Transverse colon (tissue), 4 donors: ENCODE measurements around the gene PLXNA2. TPM values are rescaled to one million over a fixed set of nuclear protein-coding genes. Genes with fewer than 3 reads are reported as not detected.

Experiments
- DNase-seq: peaks from one replicate; pipeline ENCODE4 v3.0.0-alpha.2; 2019
- H3K27ac ChIP-seq, 4 donors: fragments of 200-600 bp; sonication (generic); 2 replicates each; pipeline ENCODE4 v1.5.1; 2016 to 2018; ENCODE audit warnings: inconsistent platforms in 4 of 4
- H3K27me3 ChIP-seq: fragments of 200-600 bp; sonication (generic); 2 replicates; pipeline ENCODE4 v1.5.1; 2017; ENCODE audit warnings: inconsistent platforms
- H3K36me3 ChIP-seq, 4 donors: fragments of 200-600 bp; sonication (generic); 2 replicates each; pipeline ENCODE4 v1.5.1; 2017 to 2019; ENCODE audit warnings: inconsistent platforms in 4 of 4
- H3K4me1 ChIP-seq, 4 donors: fragments of 200-600 bp; sonication (generic); 2 replicates each; pipeline ENCODE4 v1.5.1; 2017 to 2020; ENCODE audit warnings: inconsistent platforms in 4 of 4
- H3K4me3 ChIP-seq, 4 donors: fragments of 200-600 bp; sonication (generic); 1 replicate in 1 of 4; 2 replicates in 3 of 4; pipeline versions ENCODE4 v1.5.1 to v1.6.1; 2017 to 2019; ENCODE audit warnings: inconsistent platforms in 4 of 4
- H3K9me3 ChIP-seq, 2 donors: fragments of 200-600 bp; sonication (generic); 2 replicates each; pipeline ENCODE4 v1.5.1; 2017 to 2019; ENCODE audit warnings: inconsistent platforms in 2 of 2
- EP300 ChIP-seq: sonication (generic); formaldehyde crosslinking; IDR thresholded peaks from one replicate; pipeline ENCODE4 v1.6.1; 2017; ENCODE audit warnings: antibody characterized with exemption, low read depth
- POLR2A ChIP-seq: fragments of 450-650 bp; IDR thresholded peaks from one replicate; pipeline ENCODE4 v1.6.1; 2016; ENCODE audit warnings: antibody characterized with exemption, mild to moderate bottlenecking, moderate library complexity
- POLR2AphosphoS5 ChIP-seq, 3 donors: sonication (generic); formaldehyde crosslinking; IDR thresholded peaks; one replicate each; pipeline ENCODE4 v1.6.1; 2016; ENCODE audit warnings: antibody characterized with exemption in 3 of 3
- WGBS, 2 donors: methylation state at CpG; one replicate each; pipeline ENCODE4 v1.1.5; 2018; ENCODE audit warnings: low coverage in 1 of 2; 5-methylcytosine and 5-hydroxymethylcytosine counted together
- in situ Hi-C, 4 donors: fragments of 200-750 bp; cut with MboI; loops; one replicate each; pipeline versions ENCODE4 v1.15.0 to v1.15.1; 2017; ENCODE audit warnings: low sequenced_read_pairs in 3 of 4, low pct_ligation_motif_present in 1 of 4, low pct_unique_long_range_greater_than_20kb in 1 of 4
- intact Hi-C: fragments of 100-400 bp; cut with DNase I; formaldehyde crosslinking; loops from one replicate; pipeline ENCODE4 v1.15.1; 2023; ENCODE audit warnings: low total_unique reads
- total RNA-seq, 4 donors: library from RNA; depleted of rRNA; stranded (reverse); fragments of >200 nt; gene quantifications; one replicate each; pipeline ENCODE4 v1.1.0, GENCODE V29; 2016
- TF ChIP-seq, protein P1 (sequence below), 5 experiments: fragments of 200-600 bp in 3 of 5; fragments of 450-650 bp in 2 of 5; sonication (generic) in 3 of 5; IDR thresholded peaks; 1 replicate in 2 of 5; 2 replicates in 3 of 5; pipeline ENCODE4 v1.5.1; 2016 to 2017; ENCODE audit warnings: antibody characterized with exemption in 5 of 5, inconsistent platforms in 3 of 5, mild to moderate bottlenecking in 2 of 5, moderate library complexity in 1 of 5

The PLXNA2 gene
- total RNA-seq, 4 donors from 2014 or later, result 77.4 to 140 (median 85.5) TPM

DNA sequence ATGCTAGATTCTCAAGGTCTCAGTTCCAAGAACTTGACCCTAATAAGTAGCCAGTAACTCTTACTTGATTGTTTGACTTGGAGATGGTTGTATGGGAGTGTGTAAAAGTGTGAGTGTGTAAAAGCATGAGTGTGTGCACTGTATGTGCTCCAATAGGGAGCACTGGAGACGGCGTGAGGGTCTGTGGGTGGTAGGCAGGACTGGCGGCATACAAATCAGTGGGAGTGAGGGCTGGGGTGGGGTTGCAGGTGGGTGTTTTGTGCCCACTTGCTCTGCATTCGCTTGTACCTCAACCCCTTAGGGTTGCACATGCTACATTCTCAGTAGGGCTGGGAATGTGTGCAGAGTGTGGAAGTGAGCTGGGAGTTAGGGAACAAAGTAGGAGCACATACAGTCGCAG, 253.7 kb downstream of the PLXNA2 start:
- DNase-seq, result no peak
- 60 to 87% methylated on average over 1 to 5 of the region's 5 CpGs for WGBS, 2 donors
- in situ Hi-C loops, result no loop called here
- Histone ChIP-seq H3K4me1 (no peaks in the 10 kb centered on the region), H3K36me3 (no peaks in the 10 kb centered on the region), H3K27me3 (no peaks in the 10 kb centered on the region), H3K4me3 (no peak overlapping the region), H3K9me3 (no peaks in the 10 kb centered on the region), H3K27ac (no peak overlapping the region)
- intact Hi-C loops, result no loop called here
- TF ChIP-seq EP300 (no peak), POLR2A (no peak), POLR2AphosphoS5 (IDR thresholded peaks at IDR 0.05) (no peak)
- TF ChIP-seq, protein P1, sequence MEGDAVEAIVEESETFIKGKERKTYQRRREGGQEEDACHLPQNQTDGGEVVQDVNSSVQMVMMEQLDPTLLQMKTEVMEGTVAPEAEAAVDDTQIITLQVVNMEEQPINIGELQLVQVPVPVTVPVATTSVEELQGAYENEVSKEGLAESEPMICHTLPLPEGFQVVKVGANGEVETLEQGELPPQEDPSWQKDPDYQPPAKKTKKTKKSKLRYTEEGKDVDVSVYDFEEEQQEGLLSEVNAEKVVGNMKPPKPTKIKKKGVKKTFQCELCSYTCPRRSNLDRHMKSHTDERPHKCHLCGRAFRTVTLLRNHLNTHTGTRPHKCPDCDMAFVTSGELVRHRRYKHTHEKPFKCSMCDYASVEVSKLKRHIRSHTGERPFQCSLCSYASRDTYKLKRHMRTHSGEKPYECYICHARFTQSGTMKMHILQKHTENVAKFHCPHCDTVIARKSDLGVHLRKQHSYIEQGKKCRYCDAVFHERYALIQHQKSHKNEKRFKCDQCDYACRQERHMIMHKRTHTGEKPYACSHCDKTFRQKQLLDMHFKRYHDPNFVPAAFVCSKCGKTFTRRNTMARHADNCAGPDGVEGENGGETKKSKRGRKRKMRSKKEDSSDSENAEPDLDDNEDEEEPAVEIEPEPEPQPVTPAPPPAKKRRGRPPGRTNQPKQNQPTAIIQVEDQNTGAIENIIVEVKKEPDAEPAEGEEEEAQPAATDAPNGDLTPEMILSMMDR (IDR thresholded peaks at IDR 0.05), result no peak

GRCh38 chr1:207988326-207989165, 255.6 kb downstream of the PLXNA2 start:
- H3K4me3 ChIP-seq, result no peak overlapping the region
- H3K36me3 ChIP-seq, result no peaks in the 10 kb centered on the region
- in situ Hi-C loops (no loop called here), intact Hi-C loops (no loop called here)
- H3K27ac ChIP-seq, result no peak overlapping the region
- no peaks in the 10 kb centered on the region for H3K9me3 ChIP-seq
- H3K4me1 ChIP-seq, result peaks cover 0 to under 1% (median 0%) of the 10 kb centered on the region in 4 donors
- DNase-seq, result no peak
- no peaks in the 10 kb centered on the region for H3K27me3 ChIP-seq
- 92 to 100% methylated on average over 1 to 10 of the region's 10 CpGs for WGBS, 2 donors
- TF ChIP-seq EP300, result no peak
- no peak for TF ChIP-seq POLR2AphosphoS5 (IDR thresholded peaks at IDR 0.05)
- TF ChIP-seq POLR2A, result no peak
- TF ChIP-seq, protein P1 (IDR thresholded peaks at IDR 0.05), result no peak

DNA sequence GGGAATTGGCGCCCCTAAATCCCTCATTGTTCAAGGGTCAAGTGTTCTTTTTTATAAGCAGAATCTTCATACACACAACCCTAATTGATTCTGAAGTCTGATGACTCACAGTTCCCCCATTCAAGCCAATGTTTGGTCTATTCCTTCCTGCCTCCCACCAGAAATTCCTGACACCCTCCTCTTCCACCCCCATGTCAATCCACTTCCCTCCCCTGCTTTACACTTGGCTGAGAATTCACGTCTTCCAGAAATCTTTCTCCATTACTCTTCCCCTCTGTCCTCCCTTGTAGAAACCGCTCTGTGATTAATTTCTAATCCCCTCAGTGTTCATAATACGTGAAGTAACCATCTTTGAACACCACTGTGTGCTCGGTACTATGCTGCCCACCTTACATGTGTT, 257.0 kb downstream of the PLXNA2 start:
- TF ChIP-seq, protein P1 (IDR thresholded peaks at IDR 0.05), result no peak
- no peak for TF ChIP-seq POLR2A
- TF ChIP-seq EP300, result no peak
- no peak for TF ChIP-seq POLR2AphosphoS5 (IDR thresholded peaks at IDR 0.05)
- no peak overlapping the region for H3K27ac ChIP-seq
- in situ Hi-C loops, result no loop called here
- intact Hi-C loops, result no loop called here
- no peak overlapping the region for H3K4me3 ChIP-seq
- H3K4me1 ChIP-seq, result peaks cover 0 to 14% (median 2%) of the 10 kb centered on the region in 4 donors
- DNase-seq, result no peak
- H3K36me3 ChIP-seq, result no peaks in the 10 kb centered on the region
- no peaks in the 10 kb centered on the region for H3K27me3 ChIP-seq
- no peaks in the 10 kb centered on the region for H3K9me3 ChIP-seq
- WGBS, 2 donors, result 72 to 80% methylated on average over 5 of the region's 5 CpGs

DNA sequence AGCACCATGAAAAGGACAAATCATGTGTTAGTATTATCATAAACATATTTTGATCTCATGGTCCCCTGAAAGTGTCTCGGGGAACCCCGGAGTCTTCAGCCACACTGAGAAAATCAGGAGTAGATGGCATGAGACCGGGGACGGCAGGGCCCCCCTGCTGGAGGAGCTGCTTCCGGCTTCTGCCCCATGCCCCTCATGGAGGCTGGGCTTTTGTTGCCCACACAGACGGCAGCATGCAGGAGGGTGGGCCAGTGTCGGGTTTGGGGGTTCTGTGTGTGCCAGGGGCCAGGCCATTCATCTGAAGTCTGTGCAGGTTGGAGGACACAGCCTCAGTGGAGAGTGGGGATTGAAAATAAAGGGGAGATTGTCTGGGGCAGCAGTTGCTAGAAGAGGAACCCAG, 258.2 kb downstream of the PLXNA2 start:
- Histone ChIP-seq H3K4me3 (no peak overlapping the region), H3K27me3 (no peaks in the 10 kb centered on the region), H3K27ac (no peak overlapping the region), H3K9me3 (no peaks in the 10 kb centered on the region), H3K36me3 (no peaks in the 10 kb centered on the region), H3K4me1 (peaks cover 0 to 16% (median 2%) of the 10 kb centered on the region in 4 donors)
- in situ Hi-C loops (no loop called here), intact Hi-C loops (no loop called here)
- TF ChIP-seq POLR2AphosphoS5 (IDR thresholded peaks at IDR 0.05) (no peak), POLR2A (no peak), EP300 (no peak)
- TF ChIP-seq, protein P1 (IDR thresholded peaks at IDR 0.05), result no peak
- DNase-seq, result no peak
- WGBS, 2 donors, result 86% methylated on average over 7 of the region's 7 CpGs; no CpG with 5 or more reads in 1 of the 2 donors
